ENCODE data around the gene COL1A1. TPM values are rescaled to one million over a fixed set of nuclear protein-coding genes. Genes with fewer than 3 reads are reported as not detected.

The COL1A1 gene
- polyA plus RNA-seq, 4 donors: 2.2 to 320 (median 27.2) TPM

- Histone ChIP-seq H3K36me3 (ENCODE audit: control insufficient read depth in 3 of 3, insufficient read depth in 2 of 3, low read depth in 1 of 3, low read length in 3 of 3) (no peaks in the 10 kb centered on the region), H3K9me3 (ENCODE audit: control insufficient read depth in 2 of 2, insufficient read depth in 1 of 2, low read depth in 1 of 2, low read length in 1 of 2) (no peaks in the 10 kb centered on the region), H3K27me3 (ENCODE audit: control insufficient read depth in 3 of 3, insufficient read depth in 3 of 3, low read length in 3 of 3) (peaks cover 0 to 3% (median 0%) of the 10 kb centered on the region in 3 donors), H3K4me3 (ENCODE audit: low read depth in 1 of 3, low read length in 3 of 3) (no peak overlapping the region), H3K27ac (ENCODE audit: low read depth in 1 of 3, low read length in 2 of 3) (no peak overlapping the region), H3K4me1 (ENCODE audit: control insufficient read depth in 3 of 3, insufficient read depth in 2 of 3, low read depth in 1 of 3, low read length in 2 of 3) (peaks cover 0 to 18% (median 0%) of the 10 kb centered on the region in 3 donors)
- 73 to 83% (median 74%) methylated on average over 10 of the region's 10 CpGs for WGBS, 3 donors
- DNase-seq (no peak), FAIRE-seq (no peak)
These were observed 30.6 kb downstream of the COL1A1 start for GRCh38 chr17:50170662-50171370.

GRCh38 chr17:50169881-50170459 lies 31.5 kb downstream of the COL1A1 start:
- DNase-seq (no peak), FAIRE-seq (no peak)
- Histone ChIP-seq H3K4me3 (ENCODE audit: low read depth in 1 of 3, low read length in 3 of 3) (no peak overlapping the region), H3K36me3 (ENCODE audit: control insufficient read depth in 3 of 3, insufficient read depth in 2 of 3, low read depth in 1 of 3, low read length in 3 of 3) (no peaks in the 10 kb centered on the region), H3K4me1 (ENCODE audit: control insufficient read depth in 3 of 3, insufficient read depth in 2 of 3, low read depth in 1 of 3, low read length in 2 of 3) (peaks cover 0 to 9% (median 0%) of the 10 kb centered on the region in 3 donors), H3K27me3 (ENCODE audit: control insufficient read depth in 3 of 3, insufficient read depth in 3 of 3, low read length in 3 of 3) (peaks cover 0 to 3% (median 0%) of the 10 kb centered on the region in 3 donors), H3K9me3 (ENCODE audit: control insufficient read depth in 2 of 2, insufficient read depth in 1 of 2, low read depth in 1 of 2, low read length in 1 of 2) (no peaks in the 10 kb centered on the region), H3K27ac (ENCODE audit: low read depth in 1 of 3, low read length in 2 of 3) (no peak overlapping the region)
- WGBS, 3 donors: 63 to 87% (median 64%) methylated on average over 9 of the region's 9 CpGs

- Histone ChIP-seq H3K36me3 (ENCODE audit: control insufficient read depth in 3 of 3, insufficient read depth in 2 of 3, low read depth in 1 of 3, low read length in 3 of 3) (no peaks in the 10 kb centered on the region), H3K4me1 (ENCODE audit: control insufficient read depth in 3 of 3, insufficient read depth in 2 of 3, low read depth in 1 of 3, low read length in 2 of 3) (peaks cover 0 to 8% (median 0%) of the 10 kb centered on the region in 3 donors), H3K4me3 (ENCODE audit: low read depth in 1 of 3, low read length in 3 of 3) (no peak overlapping the region), H3K27ac (ENCODE audit: low read depth in 1 of 3, low read length in 2 of 3) (no peak overlapping the region), H3K9me3 (ENCODE audit: control insufficient read depth in 2 of 2, insufficient read depth in 1 of 2, low read depth in 1 of 2, low read length in 1 of 2) (no peaks in the 10 kb centered on the region), H3K27me3 (ENCODE audit: control insufficient read depth in 3 of 3, insufficient read depth in 3 of 3, low read length in 3 of 3) (peaks cover 0 to 3% (median 0%) of the 10 kb centered on the region in 3 donors)
- FAIRE-seq (no peak), DNase-seq (peak; percentile 37 to 82)
- WGBS, 3 donors: 15 to 35% (median 15%) methylated on average over 14 of the region's 14 CpGs
These were observed 32.2 kb downstream of the COL1A1 start for GRCh38 chr17:50169121-50169764.

- Histone ChIP-seq H3K27ac (ENCODE audit: low read depth in 1 of 3, low read length in 2 of 3) (no peak overlapping the region), H3K4me3 (ENCODE audit: low read depth in 1 of 3, low read length in 3 of 3) (no peak overlapping the region), H3K9me3 (ENCODE audit: control insufficient read depth in 2 of 2, insufficient read depth in 1 of 2, low read depth in 1 of 2, low read length in 1 of 2) (no peaks in the 10 kb centered on the region), H3K27me3 (ENCODE audit: control insufficient read depth in 3 of 3, insufficient read depth in 3 of 3, low read length in 3 of 3) (peaks cover 0 to 9% (median 0%) of the 10 kb centered on the region in 3 donors), H3K36me3 (ENCODE audit: control insufficient read depth in 3 of 3, insufficient read depth in 2 of 3, low read depth in 1 of 3, low read length in 3 of 3) (no peaks in the 10 kb centered on the region), H3K4me1 (ENCODE audit: control insufficient read depth in 3 of 3, insufficient read depth in 2 of 3, low read depth in 1 of 3, low read length in 2 of 3) (peaks cover 0 to 6% (median 0%) of the 10 kb centered on the region in 3 donors)
- FAIRE-seq: no peak
- no peak for DNase-seq
- WGBS, 3 donors: 74 to 79% (median 74%) methylated on average over 12 to 13 of the region's 13 CpGs
These were observed 33.1 kb downstream of the COL1A1 start for GRCh38 chr17:50168319-50168718.

- H3K4me3 ChIP-seq (ENCODE audit: low read depth in 1 of 3, low read length in 3 of 3): no peak overlapping the region
- FAIRE-seq (no peak), DNase-seq (no peak)
- no peaks in the 10 kb centered on the region for H3K36me3 ChIP-seq (ENCODE audit: control insufficient read depth in 3 of 3, insufficient read depth in 2 of 3, low read depth in 1 of 3, low read length in 3 of 3)
- no peak overlapping the region for H3K27ac ChIP-seq (ENCODE audit: low read depth in 1 of 3, low read length in 2 of 3)
- 76 to 88% (median 79%) methylated on average over 15 to 19 of the region's 19 CpGs for WGBS, 3 donors
- H3K4me1 ChIP-seq (ENCODE audit: control insufficient read depth in 3 of 3, insufficient read depth in 2 of 3, low read depth in 1 of 3, low read length in 2 of 3): peaks cover 0 to 4% (median 0%) of the 10 kb centered on the region in 3 donors
- no peaks in the 10 kb centered on the region for H3K9me3 ChIP-seq (ENCODE audit: control insufficient read depth in 2 of 2, insufficient read depth in 1 of 2, low read depth in 1 of 2, low read length in 1 of 2)
- peaks cover 0 to 10% (median 0%) of the 10 kb centered on the region in 3 donors for H3K27me3 ChIP-seq (ENCODE audit: control insufficient read depth in 3 of 3, insufficient read depth in 3 of 3, low read length in 3 of 3)
These were observed 34.1 kb downstream of the COL1A1 start for GRCh38 chr17:50167371-50167770.

GRCh38 chr17:50166518-50167181 lies 34.8 kb downstream of the COL1A1 start:
- Histone ChIP-seq H3K4me1 (ENCODE audit: control insufficient read depth in 3 of 3, insufficient read depth in 2 of 3, low read depth in 1 of 3, low read length in 2 of 3) (peaks cover 0 to 4% (median 0%) of the 10 kb centered on the region in 3 donors), H3K36me3 (ENCODE audit: control insufficient read depth in 3 of 3, insufficient read depth in 2 of 3, low read depth in 1 of 3, low read length in 3 of 3) (no peaks in the 10 kb centered on the region), H3K4me3 (ENCODE audit: low read depth in 1 of 3, low read length in 3 of 3) (no peak overlapping the region), H3K27ac (ENCODE audit: low read depth in 1 of 3, low read length in 2 of 3) (no peak overlapping the region), H3K27me3 (ENCODE audit: control insufficient read depth in 3 of 3, insufficient read depth in 3 of 3, low read length in 3 of 3) (peaks cover 0 to 11% (median 0%) of the 10 kb centered on the region in 3 donors), H3K9me3 (ENCODE audit: control insufficient read depth in 2 of 2, insufficient read depth in 1 of 2, low read depth in 1 of 2, low read length in 1 of 2) (no peaks in the 10 kb centered on the region)
- WGBS, 3 donors: 57 to 66% (median 65%) methylated on average over 7 of the region's 7 CpGs
- no peak for FAIRE-seq
- DNase-seq: no peak

GRCh38 chr17:50165867-50166517 lies 35.4 kb downstream of the COL1A1 start, which contains the start of gene SGCA:
TSS of gene SGCA (plus strand) at chr17:50166005. CDS start at chr17:50166041, 36 bp downstream.
- Histone ChIP-seq H3K4me3 (ENCODE audit: low read depth in 1 of 3, low read length in 3 of 3) (no peak within 1 kb of the TSS), H3K27ac (ENCODE audit: low read depth in 1 of 3, low read length in 2 of 3) (peak within 1 kb of the TSS in 1 of 3 donors; percentile 47), H3K36me3 (ENCODE audit: control insufficient read depth in 3 of 3, insufficient read depth in 2 of 3, low read depth in 1 of 3, low read length in 3 of 3) (no peaks in the 10 kb centered on the region), H3K4me1 (ENCODE audit: control insufficient read depth in 3 of 3, insufficient read depth in 2 of 3, low read depth in 1 of 3, low read length in 2 of 3) (peaks cover 0 to 5% (median 0%) of the 10 kb centered on the region in 3 donors), H3K27me3 (ENCODE audit: control insufficient read depth in 3 of 3, insufficient read depth in 3 of 3, low read length in 3 of 3) (peaks cover 0 to 11% (median 0%) of the 10 kb centered on the region in 3 donors), H3K9me3 (ENCODE audit: control insufficient read depth in 2 of 2, insufficient read depth in 1 of 2, low read depth in 1 of 2, low read length in 1 of 2) (no peaks in the 10 kb centered on the region)
- 63 to 72% (median 63%) methylated on average over 13 to 15 of the region's 15 CpGs for WGBS, 3 donors
- DNase-seq (no peak), FAIRE-seq (no peak)

Data from small intestine (tissue), 7 donors.